Middle frontal gyrus (tissue), 1 donor: ENCODE measurements around the gene ERG.

Experiments used
- DNase-seq: peaks from one replicate; pipeline ENCODE4 v3.0.0-alpha.2; 2015; ENCODE audit warnings: low spot score; ENCODE audit errors: extremely low spot score

ERG gene

DNA sequence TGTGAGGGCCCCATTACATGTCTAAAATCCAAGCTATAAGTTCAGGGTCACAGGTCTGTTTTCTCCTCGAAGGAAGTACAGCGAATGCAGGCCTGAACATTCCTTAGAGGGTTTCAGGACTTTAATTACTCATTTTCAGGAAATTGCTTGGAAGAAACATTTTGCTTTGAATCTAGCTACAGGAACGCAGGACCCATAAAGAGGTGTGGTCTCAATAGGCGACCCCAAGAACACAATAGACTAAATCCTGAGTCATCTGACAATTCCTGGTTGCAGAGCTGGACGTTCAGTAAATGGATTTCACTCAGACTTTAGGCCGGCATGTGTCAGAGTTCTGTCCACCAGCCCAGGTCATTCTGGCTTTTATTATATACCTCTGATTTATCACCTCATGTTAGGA lies 1.0 kb upstream of the ERG start:
- no peak for DNase-seq

DNA sequence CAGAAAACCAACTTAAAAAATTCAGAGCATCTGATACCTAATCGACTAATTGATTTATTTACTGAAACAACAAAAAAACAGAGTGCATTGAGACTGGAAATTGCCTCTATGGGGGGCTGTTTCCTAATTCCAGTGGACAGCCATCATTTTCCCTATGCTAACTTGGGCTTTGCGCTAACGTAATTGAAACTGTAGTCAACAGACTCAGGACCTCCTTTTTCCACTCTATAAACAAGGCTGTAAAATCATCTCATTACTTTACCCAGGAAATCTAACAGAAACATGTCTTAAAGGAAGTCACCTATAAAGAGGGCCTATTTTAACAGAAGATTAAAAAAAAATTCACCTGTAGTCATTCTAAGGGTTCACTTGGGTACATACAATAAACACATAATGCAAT lies 2.1 kb downstream of the ERG start:
- DNase-seq, result no peak

DNA sequence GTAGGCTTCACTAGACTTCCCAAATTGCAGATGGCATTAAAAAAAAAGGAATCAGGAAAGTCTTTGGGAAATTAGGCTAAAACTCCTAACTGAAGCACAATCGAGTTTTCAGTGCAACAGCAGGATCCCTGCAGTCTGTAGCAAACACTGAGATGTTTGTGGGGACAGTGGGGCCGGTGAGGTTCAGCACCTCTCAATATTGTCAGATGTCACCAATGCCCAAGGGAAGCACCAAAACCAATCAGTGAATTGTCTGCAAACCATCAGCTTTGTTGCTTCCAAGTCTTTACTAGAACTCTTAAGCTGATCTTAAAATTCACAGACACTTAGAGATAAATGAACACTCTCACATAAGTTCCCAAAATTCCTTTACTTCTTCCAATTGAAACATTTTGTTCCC lies 2.6 kb downstream of the ERG start:
- no peak for DNase-seq

DNA sequence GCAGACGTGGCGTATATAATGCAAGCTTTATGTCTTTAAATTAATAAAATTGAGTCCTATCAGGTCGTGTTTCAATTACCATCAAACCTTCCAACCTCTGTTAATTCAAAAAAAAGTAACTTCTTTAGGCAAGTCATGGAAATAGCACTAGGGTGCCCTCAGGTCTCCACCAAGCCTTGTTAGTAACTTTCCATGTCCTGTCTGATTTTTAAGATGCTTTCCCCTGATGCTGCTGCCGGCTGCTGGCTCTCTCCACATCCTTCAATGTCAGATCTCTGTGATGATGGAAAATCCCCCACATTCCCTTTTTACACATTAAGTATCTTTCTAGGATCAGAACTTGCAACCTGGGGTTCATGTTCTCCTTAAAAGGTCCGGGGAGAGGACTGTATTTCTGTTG lies 3.0 kb downstream of the ERG start:
- no peak for DNase-seq

DNA sequence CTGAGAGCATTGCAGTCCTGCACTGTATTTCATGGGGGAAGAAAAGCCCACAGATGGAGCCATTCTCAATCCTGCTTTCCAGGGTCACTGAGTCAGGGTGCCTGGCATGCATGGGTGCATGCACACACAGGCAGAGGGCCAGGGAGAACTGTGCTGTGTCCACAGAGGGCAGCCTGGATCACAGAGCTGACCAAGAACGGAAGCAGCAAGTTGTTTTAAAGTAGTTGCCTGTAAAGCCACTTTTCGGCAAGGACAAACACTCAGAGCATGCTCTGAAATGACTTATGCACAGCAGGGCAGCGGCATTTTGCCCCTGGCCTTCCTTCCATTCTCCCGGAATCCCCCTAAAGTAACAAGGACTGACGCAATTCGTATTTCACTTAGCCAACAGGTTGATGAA lies 3.6 kb downstream of the ERG start:
- no peak for DNase-seq

DNA sequence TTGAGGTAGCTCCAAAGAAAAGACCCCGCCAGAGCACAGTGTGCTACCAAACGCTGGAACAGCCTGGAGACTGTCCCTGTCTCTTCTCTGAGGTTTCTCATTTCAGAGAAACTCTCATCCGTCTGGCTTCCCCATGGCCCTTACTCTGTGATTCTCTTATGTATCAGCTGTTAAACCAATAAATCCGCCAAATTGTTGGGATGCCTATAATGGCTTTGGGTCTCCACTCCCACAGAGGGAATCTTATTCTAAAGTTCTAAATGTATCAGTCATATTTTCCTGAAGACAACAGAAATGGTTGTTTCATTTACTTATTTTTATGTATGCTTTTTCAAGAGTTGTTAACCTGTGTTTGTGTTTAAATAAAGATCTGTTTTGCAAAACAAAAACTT lies 4.0 kb downstream of the ERG start:
- DNase-seq, result no peak

DNA sequence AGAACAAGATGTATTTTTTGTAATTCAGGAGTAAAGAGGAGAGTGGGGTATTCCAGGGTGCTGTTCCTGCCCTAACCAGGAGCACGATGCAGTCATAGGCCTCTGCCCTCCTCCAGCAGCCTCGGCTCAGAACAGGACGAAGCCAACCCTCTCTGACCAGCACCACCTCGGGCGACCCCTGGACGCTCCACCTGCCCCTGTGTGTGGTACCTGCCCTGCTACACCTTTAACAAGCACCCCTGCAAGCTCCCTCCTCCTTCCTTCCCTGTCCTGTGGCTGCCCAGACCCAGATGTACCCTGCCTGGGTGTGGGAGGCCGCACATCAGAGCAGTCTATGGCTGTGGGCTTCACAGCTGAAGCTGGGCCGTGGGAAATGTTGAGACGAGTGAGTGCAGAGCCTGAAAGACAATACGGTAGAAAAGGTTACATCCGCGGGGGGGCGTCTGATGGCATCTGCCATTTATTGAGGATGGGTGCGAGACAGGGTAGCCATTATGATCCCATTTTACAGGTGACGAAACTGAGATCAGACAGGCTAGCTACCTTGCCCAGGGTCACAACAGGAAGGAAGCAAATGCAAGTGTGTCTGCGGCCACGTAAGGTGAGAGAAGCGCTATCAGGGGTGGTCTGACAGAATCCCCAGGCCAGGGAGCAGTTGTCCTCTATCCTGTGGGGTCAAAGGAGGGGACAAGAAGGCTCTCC lies 4.6 kb downstream of the ERG start:
- no peak for DNase-seq

DNA sequence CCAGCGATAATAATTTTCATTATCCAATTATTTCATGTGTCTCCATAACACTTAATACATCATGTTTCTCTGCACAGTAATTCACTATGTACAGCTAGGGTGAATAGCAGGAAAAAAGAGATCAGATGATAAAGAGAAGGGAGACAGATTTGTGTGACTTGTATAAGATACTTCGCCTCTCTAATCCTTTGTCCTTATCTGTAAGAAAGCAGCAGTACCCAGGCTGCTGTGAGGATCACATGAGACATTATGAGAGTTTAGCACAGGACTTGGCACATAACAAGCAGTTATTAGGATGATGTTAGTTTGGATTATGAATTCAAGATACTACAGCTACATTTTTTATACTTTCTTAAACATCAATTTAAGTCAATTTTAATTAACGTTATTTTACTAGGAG lies 6.3 kb downstream of the ERG start:
- DNase-seq, result no peak

DNA sequence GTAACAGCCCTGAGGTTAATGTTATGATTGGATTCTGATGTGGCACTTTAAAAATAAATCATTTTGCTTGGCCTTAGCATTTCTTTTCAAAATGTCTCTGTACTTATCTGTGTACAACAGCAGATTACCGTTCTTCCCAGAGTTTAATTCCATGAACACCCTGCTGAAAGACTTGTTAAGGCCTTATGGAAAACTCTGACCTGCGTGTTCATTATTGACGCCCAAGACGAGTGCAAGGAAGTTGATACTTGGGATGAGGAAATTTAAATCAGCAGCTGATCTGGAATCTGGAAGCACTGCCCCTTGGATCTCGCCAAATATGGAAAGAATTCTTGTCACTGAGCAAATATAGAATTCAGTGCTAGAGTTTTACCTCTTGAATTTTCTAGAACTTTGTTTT lies 6.7 kb downstream of the ERG start:
- no peak for DNase-seq

DNA sequence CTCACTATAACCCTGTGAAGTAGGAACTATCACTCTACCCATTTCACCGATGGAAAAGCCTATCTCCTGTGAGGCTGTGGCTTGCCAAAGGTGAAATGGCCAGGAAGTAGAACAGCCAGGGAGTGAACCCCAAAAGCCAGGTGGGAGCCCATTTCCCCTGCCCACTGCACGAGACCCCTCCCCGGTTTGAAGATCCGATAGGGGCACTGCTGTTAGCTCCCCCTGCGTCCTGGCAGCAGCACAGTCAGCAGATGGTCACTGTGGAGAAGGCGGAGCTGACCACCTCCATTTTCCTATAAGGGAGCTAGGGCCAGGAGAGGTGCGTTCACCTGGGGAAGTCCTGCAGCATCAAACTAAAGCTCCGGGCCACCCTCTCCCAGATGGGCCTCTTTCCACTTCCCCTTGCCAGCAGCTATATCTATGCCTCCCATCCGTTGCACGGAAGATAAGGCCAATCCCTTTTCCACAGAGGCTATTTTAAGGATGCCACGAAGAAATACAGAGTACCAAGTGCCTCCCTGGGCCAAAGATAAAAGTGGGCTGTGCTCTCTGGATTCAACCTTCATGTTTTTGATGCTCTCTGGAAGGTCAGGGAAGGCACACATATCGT lies 7.8 kb downstream of the ERG start:
- no peak for DNase-seq

DNA sequence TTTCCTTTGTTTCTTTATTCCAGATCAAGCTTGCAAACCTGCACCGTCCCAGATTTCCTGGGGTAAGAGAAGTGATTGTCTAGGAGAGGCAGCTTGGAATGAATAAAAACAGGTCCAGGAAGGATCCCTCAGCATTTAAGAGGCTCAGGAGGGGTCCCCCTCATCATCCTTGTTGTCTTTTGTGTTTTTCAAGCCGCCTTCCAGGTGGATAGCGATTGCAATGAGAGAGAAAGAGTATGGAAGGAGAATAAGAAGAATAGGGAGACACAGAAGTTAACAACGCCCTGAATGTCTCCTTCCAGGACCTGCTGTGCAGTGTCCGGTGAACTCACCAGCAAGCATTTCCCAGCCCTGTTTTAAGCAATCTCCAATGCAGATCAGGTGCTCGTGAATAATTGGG lies 8.5 kb downstream of the ERG start:
- DNase-seq, result no peak

DNA sequence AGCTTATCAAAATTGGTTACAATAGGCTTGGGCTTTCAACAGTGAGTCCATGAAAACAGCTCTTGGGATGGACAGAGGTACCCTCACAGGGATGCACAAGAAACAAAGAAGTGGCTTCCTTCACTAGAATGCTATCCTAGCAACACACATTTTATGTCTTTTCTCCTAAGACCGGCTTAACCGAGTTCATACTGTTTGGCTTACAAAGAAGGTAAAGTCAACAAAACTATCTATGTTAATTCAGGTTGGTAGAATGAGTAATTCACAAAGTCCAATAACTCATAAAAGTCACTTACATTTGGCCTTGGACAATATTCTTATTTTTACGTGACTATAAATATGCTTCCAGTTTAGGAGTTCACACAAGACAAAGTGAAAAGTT lies 9.0 kb downstream of the ERG start:
- DNase-seq, result no peak

DNA sequence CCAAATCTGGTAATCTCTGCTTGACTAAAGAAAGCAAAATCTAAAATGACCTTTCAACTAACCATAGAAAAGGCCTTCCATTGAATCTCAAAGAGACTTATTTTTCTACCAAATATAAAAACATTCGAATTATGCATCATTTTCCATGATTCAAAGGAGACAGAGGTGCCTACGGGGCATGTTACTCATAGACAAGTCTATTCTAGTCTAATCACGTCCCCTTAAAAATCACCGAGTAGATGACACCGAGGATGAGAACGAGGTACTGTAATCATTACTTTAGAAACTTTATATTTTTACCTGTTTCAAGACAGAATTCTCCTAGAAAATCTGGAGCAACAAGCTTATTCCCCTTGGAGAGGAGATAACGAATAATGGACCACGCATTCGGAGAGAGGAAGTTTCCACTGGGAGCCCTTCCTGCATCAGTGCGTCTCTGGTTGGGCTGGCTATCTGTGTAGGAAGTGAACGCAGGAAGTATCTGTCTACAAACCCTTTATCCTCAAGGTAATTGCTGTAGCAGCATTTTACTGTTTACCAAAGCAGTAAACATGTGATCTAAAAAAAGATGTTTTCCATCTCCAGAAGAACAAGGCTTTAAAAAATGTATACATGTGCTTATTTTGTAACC lies 9.5 kb downstream of the ERG start:
- DNase-seq, result no peak

DNA sequence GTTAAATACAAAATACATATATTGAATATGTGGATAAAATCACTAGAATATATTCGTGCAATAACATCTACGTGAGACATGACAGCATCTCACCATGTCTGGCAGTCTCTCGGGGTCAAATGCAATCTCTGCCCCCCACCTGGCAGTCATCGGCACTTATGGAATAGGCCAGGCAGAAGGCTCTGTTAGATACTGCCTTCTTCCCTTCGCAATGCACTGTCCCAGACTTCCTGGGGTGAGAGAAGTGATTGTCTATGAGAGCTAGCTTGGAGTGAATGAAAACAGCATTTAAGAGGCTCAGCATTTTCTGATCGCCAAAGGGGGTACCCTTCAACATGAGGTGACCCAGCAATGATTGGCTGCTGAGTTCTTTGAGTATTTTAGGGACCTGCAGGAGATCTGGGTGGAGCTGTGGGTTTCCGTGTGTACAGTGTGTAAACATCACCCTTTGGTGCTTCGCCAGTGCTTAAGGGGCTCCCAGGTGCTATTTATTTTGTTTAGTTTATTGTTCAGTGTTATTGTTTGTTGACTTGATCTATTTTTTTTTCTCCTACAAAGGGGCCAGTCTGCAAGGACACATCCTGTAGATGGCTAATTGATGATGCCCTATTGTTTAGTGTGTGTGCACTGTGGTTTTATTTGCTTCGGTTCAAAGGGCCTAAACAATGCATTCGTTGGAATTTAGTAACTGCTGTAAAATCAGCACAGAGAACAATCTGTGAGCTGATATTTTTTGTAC lies 10.2 kb downstream of the ERG start:
- DNase-seq, result no peak

DNA sequence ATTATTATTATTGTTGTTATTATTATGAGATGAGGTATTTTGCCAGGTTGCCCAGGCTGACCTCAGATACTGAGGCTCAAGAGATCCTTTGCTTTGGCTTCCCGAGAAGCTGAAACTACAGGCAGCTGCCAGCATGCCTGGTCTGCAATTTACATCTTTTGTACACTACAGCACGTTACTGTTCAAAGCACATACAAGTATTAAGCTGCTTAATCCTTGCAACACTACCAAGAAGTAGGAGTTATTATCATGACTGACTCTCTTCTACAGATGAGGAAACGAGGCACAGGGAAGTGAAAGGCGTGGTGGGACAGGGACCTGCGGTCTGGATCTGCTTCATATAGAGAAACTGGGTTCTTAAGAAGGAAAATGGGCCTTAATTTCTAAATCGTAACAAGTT lies 11.6 kb downstream of the ERG start:
- no peak for DNase-seq

DNA sequence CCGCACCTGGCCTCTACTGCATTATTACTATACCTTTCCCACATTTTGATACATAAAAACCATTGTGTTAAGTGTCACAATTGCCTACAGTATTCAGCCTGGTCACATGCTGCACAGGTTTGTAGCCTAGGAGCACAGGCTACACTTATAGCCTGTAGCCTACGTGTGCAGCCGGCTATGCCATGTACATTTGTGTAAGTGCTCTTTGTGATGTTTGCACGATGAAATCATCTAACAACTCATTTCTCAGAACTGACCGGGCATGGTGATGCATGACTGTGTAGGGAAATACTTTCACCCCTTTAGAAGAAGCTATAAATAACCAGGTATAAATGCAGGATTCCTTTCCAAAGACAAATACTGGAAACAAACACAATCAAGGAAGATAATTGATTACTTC lies 12.1 kb downstream of the ERG start:
- no peak for DNase-seq

DNA sequence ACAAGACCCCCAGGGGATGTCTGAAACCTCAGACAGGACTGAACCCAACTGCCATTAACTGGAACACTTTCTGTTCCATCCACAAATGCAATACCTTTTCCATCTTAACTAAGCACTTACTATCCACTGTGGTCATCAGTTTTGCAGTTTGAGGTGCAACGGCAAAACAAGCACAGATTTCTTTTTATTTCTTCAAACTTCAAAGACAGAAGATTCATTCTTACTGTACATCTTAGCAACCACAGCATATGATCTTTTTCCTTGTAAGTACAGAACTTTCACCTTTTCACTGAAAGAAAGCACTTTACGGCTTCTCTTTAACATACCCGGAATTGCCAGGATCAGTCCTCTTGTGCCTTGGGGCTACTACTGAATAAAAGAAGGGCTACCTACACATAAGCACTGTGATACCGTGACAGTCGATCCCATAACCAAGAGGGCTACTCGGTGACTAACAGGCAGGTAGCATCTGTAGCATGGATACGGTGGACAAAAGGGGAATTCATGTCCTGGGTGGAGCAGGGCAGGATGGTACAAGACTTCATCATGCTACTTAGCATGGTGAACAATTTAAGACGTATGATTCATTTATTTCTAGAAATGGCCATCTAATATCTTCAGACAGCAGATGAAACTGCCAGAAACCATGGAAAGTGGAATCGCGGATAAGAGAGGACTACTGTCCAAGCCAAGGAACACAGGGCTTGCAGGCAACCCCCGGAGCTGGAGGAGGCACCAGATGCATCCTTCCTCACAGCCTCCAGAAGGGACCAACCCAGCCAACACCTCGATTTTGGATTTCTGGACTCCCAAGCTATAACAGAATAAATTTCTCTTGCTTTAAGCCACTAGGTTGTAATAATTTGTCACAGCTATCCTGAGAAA lies 18.4 kb downstream of the ERG start:
- no peak for DNase-seq

DNA sequence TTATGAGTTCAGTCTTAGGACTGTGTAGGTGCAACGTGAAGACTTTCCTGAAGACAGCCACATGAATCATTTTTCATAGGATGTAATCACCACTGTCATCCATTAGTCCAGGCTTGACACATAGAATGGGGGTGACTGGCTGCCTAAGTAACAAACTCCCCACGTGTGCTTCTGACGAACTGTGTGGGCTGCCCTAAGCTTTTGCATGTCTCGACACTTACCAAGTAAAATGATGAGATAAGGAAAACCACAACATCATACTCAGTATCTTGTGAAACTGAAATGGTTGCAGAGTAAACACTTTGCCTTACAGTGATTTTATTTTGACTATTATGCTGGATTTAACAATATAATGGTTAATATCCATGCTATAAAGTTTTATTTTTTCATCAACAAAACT lies 19.5 kb downstream of the ERG start:
- no peak for DNase-seq

DNA sequence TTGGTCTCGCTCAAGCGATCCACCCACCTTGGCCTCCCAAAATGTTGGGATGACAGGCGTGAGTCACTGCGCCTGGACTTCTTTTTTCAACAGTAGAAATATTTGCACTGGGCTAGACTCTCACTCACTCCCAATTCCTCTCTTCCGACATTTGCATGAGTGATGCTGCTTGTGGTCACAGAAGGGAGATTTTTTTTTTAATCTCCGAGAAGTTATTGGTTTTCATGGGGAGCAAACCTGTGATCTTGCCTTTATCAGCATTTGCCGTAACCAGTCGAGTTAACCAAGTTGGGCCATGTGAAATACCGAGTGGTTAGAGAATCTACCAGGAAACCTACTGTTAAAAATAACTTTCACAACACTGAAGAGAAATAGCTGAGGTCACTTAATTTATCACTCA lies 21.1 kb downstream of the ERG start:
- DNase-seq, result no peak

DNA sequence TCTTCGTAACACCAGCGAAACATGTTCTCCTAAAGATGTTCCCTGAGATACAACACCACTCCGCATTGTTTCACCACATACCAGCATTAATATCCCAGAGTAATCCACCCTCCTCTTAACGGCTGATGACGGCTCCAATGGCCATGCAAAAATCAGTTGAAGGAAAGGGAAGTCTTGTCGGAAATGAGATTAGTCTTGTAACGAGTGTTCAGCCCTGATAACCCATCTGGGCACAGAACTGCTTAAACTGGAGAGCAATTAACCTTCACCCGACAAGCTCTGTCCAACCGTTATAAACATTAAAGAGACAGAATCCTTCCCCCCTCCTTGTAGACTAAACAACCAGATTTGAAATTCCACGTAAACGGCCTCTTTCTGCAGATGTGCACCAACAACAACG lies 21.9 kb downstream of the ERG start:
- no peak for DNase-seq

DNA sequence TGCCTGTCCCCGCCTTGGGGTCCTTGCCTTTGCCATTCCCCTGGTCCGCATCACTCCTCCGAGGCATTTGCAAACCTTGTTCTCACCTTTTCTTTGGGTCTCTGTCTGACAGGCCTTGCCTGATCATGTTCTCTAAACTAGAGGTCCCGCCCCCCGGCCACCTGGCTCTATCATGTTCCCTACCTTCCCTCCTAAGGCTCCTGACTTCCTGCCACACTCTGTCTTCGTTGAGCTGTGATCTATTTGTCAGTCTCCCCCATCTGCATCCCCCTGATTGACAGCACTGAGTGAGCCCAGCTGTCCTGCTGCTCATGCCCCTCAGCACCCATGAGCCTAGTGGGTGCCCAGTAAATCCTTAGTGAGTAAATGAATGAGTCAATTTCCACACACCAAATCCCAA lies 22.8 kb downstream of the ERG start:
- DNase-seq, result no peak

DNA sequence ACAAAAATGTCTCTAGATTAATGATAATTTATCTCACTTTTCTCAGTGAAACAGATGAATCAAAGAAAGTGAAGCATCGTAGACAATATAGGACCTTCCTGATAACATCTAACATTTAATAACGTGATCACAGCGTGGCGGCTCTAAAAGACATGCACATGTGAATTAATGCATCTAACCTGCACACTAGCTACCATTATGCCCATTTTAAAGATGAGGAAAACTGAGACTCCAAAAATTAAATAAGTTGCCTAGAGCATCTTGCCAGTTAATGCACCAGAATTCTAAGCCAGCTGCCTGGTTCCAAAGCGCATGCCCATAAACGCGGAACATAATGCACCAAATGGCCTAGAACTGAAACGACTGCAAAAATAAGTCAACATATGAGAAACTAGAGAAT lies 23.5 kb downstream of the ERG start:
- DNase-seq, result no peak
